ENCODE results near the gene RIPK1. TPM values are rescaled to one million over a fixed set of nuclear protein-coding genes. Genes with fewer than 3 reads are reported as not detected.

RIPK1 gene
- total and polyA plus RNA-seq, 2 donors (not counting 3 experiments of a cell fraction or from before 2014, with no cell fraction given), result 11.2 to 20.6 TPM

DNA sequence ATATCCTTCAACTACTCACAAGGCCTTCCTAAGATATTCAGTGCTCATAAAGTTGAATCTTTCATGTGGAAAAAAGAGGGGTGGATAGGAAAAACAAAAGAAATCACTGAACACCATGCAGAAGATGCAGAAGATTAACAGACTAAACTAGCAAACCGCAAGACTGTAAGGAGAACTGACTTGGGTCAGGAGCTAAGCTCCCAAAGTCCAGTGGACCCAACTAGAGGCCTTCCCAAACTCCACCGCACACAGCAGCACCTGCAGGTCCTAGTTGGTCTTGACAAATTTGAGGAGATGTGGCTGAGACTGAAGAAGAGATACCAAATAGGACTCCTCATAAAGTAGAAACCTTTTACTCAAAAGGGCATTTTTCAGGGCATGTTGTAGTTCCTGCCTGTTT, 3.3 kb downstream of the RIPK1 start:
- H3K9ac ChIP-seq (replicated peaks; ENCODE audit: extremely low read depth, insufficient read depth, low read length), result no peak overlapping the region
- no peak overlapping the region for H2AFZ ChIP-seq (ENCODE audit: low read depth, low read length)
- H3K4me2 ChIP-seq (ENCODE audit: insufficient read depth, low read length), result no peak overlapping the region
- CTCF ChIA-PET, result interaction anchor here (1.0 kb wide), 1 partner anchor 72 kb away, joined by 3 read pairs; the partner anchor contains the start of gene NQO2
- no peak overlapping the region for H3K4me3 ChIP-seq (replicated peaks in 1 of 3; ENCODE audit: insufficient read depth in 1 of 3, low read depth in 1 of 3, low read length in 3 of 3)
- intact Hi-C loops (cut with micrococcal nuclease), result no loop called here
- H3K27me3 ChIP-seq (ENCODE audit: control insufficient read depth in 2 of 2, insufficient read depth in 2 of 2, low read length in 2 of 2), result no peaks in the 10 kb centered on the region
- H3K79me2 ChIP-seq (ENCODE audit: control insufficient read depth, insufficient read depth, low read length), result peaks cover 61% of the 10 kb centered on the region
- dilution Hi-C loops (cut with MboI; ENCODE audit: extremely low pct_ligation_motif_present, low sequenced_read_pairs), result no loop called here
- POLR2A ChIA-PET, result interaction anchor here (1.2 kb wide), 1 partner anchor 86 kb away, joined by 3 read pairs; the partner anchor contains the start of gene TUBB2A
- H3K9me3 ChIP-seq (replicated peaks; ENCODE audit: control insufficient read depth, insufficient read depth, low read length), result no peaks in the 10 kb centered on the region
- H3K36me3 ChIP-seq (ENCODE audit: control insufficient read depth in 2 of 2, extremely low read depth in 1 of 2, insufficient read depth in 2 of 2, low read length in 2 of 2), result no peaks in the 10 kb centered on the region
- BruUV-seq (replicated peaks), result no TSS peak
- no peak overlapping the region for H3K27ac ChIP-seq (ENCODE audit: insufficient read depth, low read depth, low read length)
- no peak for FAIRE-seq
- no peaks in the 10 kb centered on the region for H4K20me1 ChIP-seq (replicated peaks; ENCODE audit: control insufficient read depth, extremely low read depth, insufficient read depth, low read length)
- peaks cover 18% of the 10 kb centered on the region for H3K4me1 ChIP-seq (ENCODE audit: control insufficient read depth, extremely low read depth, insufficient read depth, low read length)
- TF ChIP-seq, protein P1, sequence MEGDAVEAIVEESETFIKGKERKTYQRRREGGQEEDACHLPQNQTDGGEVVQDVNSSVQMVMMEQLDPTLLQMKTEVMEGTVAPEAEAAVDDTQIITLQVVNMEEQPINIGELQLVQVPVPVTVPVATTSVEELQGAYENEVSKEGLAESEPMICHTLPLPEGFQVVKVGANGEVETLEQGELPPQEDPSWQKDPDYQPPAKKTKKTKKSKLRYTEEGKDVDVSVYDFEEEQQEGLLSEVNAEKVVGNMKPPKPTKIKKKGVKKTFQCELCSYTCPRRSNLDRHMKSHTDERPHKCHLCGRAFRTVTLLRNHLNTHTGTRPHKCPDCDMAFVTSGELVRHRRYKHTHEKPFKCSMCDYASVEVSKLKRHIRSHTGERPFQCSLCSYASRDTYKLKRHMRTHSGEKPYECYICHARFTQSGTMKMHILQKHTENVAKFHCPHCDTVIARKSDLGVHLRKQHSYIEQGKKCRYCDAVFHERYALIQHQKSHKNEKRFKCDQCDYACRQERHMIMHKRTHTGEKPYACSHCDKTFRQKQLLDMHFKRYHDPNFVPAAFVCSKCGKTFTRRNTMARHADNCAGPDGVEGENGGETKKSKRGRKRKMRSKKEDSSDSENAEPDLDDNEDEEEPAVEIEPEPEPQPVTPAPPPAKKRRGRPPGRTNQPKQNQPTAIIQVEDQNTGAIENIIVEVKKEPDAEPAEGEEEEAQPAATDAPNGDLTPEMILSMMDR (IDR thresholded peaks at IDR 0.05; ENCODE audit: extremely low read depth in 1 of 2, insufficient read depth in 1 of 2, low read depth in 1 of 2, low read length in 2 of 2), result no peak
- TF ChIP-seq MYC (IDR thresholded peaks at IDR 0.05; ENCODE audit: low read depth, low read length), result no peak
- TF ChIP-seq EZH2 (IDR thresholded peaks at IDR 0.05; ENCODE audit: borderline replicate concordance, low read depth, low read length, severe bottlenecking), result no peak
- no peak for TF ChIP-seq JUN (IDR thresholded peaks at IDR 0.05; ENCODE audit: borderline replicate concordance, insufficient read depth, insufficient read length, low read depth)
- no peak for TF ChIP-seq POLR2A (IDR thresholded peaks at IDR 0.05; ENCODE audit: low read depth, low read length)
- DNase-seq (ENCODE audit: low read depth, low spot score), result no peak
- H3K9me1 ChIP-seq (replicated peaks; ENCODE audit: control insufficient read depth, extremely low read depth, insufficient read depth, low read length), result no peaks in the 10 kb centered on the region

- H3K4me3 ChIP-seq (replicated peaks in 1 of 3; ENCODE audit: insufficient read depth in 1 of 3, low read depth in 1 of 3, low read length in 3 of 3), result no peak overlapping the region
- no TSS peak for BruUV-seq (replicated peaks)
- no peak overlapping the region for H3K27ac ChIP-seq (ENCODE audit: insufficient read depth, low read depth, low read length)
- peaks cover 61% of the 10 kb centered on the region for H3K79me2 ChIP-seq (ENCODE audit: control insufficient read depth, insufficient read depth, low read length)
- H3K36me3 ChIP-seq (ENCODE audit: control insufficient read depth in 2 of 2, extremely low read depth in 1 of 2, insufficient read depth in 2 of 2, low read length in 2 of 2), result peaks cover 0 to 9% of the 10 kb centered on the region in 2 experiments
- ChIA-PET CTCF (no interaction called here), POLR2A (no interaction called here)
- no peaks in the 10 kb centered on the region for H3K27me3 ChIP-seq (ENCODE audit: control insufficient read depth in 2 of 2, insufficient read depth in 2 of 2, low read length in 2 of 2)
- no peak for TF ChIP-seq MAX (IDR thresholded peaks at IDR 0.05; ENCODE audit: insufficient read depth, insufficient read length)
- TF ChIP-seq POLR2A (IDR thresholded peaks at IDR 0.05; ENCODE audit: low read depth, low read length), result no peak
- no peak for TF ChIP-seq EZH2 (IDR thresholded peaks at IDR 0.05; ENCODE audit: borderline replicate concordance, low read depth, low read length, severe bottlenecking)
- TF ChIP-seq, protein P1 (IDR thresholded peaks at IDR 0.05; ENCODE audit: extremely low read depth in 1 of 2, insufficient read depth in 1 of 2, low read depth in 1 of 2, low read length in 2 of 2), result no peak
- peaks cover 18% of the 10 kb centered on the region for H3K4me1 ChIP-seq (ENCODE audit: control insufficient read depth, extremely low read depth, insufficient read depth, low read length)
- H3K4me2 ChIP-seq (ENCODE audit: insufficient read depth, low read length), result no peak overlapping the region
- H3K9me1 ChIP-seq (replicated peaks; ENCODE audit: control insufficient read depth, extremely low read depth, insufficient read depth, low read length), result no peaks in the 10 kb centered on the region
- dilution Hi-C loops (cut with MboI; ENCODE audit: extremely low pct_ligation_motif_present, low sequenced_read_pairs), result no loop called here
- no peak for DNase-seq (ENCODE audit: low read depth, low spot score)
- H3K9me3 ChIP-seq (replicated peaks; ENCODE audit: control insufficient read depth, insufficient read depth, low read length), result no peaks in the 10 kb centered on the region
- H4K20me1 ChIP-seq (replicated peaks; ENCODE audit: control insufficient read depth, extremely low read depth, insufficient read depth, low read length), result no peaks in the 10 kb centered on the region
- intact Hi-C loops (cut with micrococcal nuclease), result no loop called here
- H3K9ac ChIP-seq (replicated peaks; ENCODE audit: extremely low read depth, insufficient read depth, low read length), result no peak overlapping the region
- no peak overlapping the region for H2AFZ ChIP-seq (ENCODE audit: low read depth, low read length)
- FAIRE-seq, result no peak
Observed at GRCh38 chr6:3072798-3073197, 4.5 kb downstream of the RIPK1 start.
